ENCODE data around the gene STK11.

Gene STK11

DNA sequence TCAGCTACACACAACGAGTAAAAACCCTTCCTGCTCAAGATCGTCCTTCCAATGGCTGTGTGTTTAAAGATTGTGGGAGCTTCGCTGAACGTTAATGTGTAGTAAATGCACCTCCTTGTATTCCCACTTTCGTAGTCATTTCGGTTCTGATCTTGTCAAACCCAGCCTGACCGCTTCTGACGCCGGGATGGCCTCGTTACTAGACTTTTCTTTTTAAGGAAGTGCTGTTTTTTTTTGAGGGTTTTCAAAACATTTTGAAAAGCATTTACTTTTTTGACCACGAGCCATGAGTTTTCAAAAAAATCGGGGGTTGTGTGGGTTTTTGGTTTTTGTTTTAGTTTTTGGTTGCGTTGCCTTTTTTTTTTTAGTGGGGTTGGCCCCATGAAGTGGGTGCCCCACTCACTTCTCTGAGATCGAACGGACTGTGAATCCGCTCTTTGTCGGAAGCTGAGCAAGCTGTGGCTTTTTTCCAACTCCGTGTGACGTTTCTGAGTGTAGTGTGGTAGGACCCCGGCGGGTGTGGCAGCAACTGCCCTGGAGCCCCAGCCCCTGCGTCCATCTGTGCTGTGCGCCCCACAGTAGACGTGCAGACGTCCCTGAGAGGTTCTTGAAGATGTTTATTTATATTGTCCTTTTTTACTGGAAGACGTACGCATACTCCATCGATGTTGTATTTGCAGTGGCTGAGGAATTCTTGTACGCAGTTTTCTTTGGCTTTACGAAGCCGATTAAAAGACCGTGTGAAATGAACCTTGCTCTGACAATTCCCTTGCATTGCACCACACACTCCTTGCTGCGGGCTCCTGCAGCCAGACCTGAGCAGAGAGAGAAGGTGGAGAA, 67.1 kb downstream of the STK11 start:
- no peak for DNase-seq (ENCODE audit: low read depth in 3 of 3)

DNA sequence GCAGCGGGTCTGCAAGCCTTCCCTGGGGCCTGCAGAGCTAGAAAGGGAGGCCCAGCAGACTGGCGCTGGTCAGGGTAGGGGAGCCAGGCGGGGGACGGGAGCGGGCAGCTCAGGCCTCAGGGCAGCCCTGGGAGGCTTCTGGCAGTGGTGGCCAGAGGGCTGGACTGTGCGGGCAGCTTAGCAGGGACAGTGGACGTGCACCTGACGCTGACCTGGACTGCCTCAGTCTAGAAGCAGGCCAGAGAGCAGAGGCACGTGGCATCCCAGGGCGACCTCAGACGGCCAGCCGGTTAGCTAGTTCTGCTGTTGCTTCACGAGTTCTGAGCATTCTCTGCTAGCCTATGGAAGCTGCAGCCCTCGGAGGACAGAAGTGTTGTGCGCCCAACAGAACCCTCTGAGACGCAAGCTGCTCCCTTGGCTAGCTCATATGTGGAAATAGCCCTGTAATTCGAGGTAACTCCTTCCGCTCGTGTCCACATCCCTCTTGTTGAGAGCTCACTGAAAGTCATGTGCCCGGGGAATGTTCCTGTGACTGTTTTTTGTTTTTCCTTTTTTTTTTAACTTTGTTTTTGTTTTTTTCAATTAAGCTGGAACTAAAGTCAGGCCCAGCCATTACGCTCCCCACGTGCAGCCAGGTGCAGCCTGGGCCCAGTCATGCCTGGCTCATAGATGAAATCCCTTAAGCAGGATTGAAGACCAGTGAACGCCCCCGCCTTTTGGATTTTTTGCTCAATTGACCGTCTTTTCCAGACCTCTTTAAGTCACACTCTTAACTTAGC, 67.9 kb downstream of the STK11 start:
- DNase-seq (ENCODE audit: low read depth in 3 of 3): no peak

DNA sequence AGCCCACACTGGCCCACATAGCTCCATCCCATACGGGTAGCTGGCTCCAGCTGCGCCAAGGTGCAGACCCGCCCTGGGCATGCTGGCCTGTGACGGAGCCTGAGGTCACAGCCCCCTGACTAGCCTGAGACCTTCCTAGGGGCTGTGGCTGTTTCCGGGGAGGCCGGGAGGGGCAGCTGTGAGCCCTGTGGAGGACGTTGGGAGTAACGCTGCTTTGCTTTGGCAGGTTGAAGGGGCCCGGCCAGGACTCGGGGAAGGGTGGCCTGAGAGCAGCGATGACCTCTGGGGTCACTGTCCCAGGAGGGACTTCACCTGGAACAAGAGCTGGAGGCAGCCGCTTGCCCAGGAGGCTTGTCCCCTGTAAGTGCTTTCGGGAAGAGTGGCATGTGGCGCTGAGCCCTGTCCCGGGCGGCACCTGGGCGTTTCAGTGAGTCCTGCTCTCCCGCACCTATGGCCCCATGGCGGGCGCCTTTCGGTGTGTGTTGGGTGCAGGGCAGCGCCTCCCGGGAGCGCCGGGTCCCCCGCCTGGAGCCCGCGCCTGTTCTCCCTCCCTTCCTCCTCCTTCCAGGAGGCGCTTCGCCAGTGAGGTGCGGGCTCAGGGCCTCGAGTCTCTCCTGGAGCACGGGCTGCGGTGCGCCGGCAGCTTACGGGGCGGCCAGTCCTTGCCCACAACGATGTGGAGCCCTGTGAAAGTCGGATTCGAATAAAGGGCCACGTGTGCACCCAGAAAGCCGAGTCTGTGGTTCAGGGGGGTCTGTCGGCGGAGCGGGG, 68.7 kb downstream of the STK11 start:
- DNase-seq (ENCODE audit: low read depth in 3 of 3): no peak

DNA sequence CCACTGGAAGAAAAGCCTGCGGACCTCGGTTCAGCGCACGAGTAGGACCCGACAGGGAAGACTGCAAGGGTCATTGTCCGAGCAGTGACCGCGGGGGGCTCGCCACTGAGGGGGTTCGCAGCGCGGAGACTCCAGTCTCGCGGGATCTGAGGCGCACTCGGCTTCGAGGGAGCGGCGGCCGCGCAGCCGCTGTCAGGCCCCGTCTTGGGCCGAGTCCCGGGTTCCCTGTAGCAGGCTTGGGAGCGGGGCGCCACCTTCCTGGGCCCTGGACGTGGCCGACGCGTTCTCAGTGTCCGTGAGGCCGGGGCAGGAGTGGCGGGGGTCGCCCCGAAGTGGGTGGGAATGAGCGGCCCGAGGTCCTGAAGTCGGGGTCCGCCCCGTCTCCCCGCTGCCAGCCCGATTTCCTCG, 69.3 kb downstream of the STK11 start:
- DNase-seq (ENCODE audit: low read depth in 3 of 3): no peak

DNA sequence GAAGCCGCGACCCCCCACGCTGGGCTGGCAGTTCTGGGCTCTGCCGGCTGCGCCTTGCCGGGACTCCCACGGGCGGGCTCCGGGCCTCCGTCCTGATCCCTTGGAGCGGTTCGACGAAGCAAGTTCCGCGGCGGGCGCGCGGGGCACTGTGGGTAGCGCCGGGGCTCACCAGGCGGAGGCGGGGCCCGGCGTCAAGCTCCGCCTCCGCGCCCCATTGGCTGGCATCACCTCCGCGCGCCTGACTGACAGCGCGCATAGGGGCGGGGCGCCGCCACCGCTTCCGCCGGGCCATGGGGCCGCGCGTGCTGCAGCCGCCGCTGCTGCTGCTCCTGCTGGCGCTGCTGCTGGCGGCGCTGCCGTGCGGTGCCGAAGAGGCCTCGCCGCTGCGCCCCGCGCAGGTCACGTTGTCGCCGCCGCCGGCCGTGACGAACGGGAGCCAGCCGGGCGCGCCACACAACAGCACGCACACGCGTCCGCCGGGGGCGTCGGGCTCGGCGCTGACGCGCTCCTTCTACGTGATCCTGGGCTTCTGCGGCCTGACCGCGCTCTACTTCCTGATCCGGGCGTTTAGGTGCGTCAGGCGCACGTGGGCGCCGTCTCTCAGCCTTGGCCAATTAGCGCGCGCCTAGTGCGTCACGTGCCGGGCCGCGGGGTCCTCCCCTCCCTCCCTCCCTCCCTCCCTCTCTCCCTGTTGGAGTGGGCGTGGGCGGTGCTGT, 69.8 kb downstream of the STK11 start, which contains the start of gene FAM174C:
Gene FAM174C, plus strand, starts transcription at position 271 of the 716 bp plus-strand sequence. Its CDS starts 20 bp downstream, at position 291.
- peak; percentile 91 to 97 (median 94) for DNase-seq (ENCODE audit: low read depth in 3 of 3)

DNA sequence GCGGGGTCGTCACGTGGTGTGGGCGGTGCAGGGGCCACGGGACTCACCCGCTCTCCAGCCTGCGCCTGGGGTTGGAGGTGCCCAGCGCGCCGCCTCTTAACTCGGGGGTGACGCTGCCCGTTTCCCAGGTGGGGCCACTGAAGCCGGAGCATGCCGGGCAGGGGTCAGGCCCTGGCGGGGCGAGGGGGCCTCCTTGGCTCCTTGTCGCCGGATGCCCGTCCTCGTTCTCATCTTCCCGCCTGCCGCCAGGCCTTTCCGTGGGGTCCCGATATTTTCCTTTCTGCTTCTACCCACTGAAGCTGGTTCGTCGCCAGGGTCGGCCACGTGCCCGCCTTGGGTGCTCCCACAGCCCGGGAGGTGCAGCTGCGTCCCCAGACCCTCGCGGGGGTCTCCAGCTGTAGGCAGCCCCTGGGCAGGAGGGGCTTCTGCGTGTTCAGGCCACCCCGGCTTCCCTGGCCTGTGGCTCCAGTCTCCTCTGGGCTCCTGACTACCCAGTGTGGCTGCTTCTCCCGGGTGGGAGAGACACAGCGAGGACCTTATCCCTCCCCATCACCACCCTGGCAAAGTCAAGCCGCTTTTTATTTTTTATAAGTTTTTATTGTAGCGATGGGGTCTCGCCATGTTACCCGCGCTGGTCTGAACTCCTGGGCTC, 70.5 kb downstream of the STK11 start:
- no peak for DNase-seq (ENCODE audit: low read depth in 3 of 3)

DNA sequence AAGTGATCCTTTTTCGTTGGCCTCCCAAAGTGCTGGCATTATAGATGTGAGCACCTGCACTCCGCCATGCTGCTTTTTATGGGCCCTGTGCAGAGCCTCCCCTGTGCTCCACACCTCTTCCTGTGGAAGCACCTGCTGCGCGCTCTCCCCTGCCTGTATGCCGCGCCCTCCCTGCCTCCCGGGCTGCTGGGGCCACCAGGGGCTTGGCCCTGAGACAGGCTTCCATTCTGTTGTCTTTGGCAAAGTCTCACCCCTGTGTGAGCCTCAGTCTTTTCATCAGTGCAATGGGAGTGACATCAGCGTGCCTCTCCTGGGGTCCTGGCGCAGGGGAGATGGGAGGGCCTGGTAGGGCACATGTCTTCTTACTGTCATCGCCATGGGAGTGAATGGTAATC, 71.0 kb downstream of the STK11 start:
- DNase-seq (ENCODE audit: low read depth in 3 of 3): no peak

DNA sequence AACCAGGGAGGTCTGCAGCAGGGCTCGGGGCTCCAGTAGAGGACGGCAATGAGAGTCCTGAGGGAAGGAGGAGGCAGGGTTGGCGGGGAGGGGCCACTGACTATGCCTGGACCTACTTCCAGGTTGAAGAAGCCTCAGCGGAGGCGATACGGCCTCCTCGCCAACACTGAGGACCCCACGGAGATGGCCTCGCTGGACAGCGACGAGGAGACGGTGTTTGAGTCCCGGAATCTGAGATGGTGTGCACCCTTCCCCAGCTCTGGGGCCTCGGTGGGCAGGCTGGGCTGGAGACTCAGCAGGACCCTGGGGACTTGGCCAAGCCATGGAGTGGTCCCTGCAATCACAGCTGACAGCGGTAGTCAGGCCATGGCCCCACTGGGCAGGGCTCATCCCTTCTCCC, 71.5 kb downstream of the STK11 start:
- no peak for DNase-seq (ENCODE audit: low read depth in 3 of 3)
